UCSD-AML1 (cell line): Measurements from ENCODE around the gene FGF13.

ENCODE experiments used
- DNase-seq: peaks from one replicate; lab custom pipeline; 2025; ENCODE audit not compliant: unreplicated experiment; lab: John Stamatoyannopoulos, UW

Gene FGF13

DNA sequence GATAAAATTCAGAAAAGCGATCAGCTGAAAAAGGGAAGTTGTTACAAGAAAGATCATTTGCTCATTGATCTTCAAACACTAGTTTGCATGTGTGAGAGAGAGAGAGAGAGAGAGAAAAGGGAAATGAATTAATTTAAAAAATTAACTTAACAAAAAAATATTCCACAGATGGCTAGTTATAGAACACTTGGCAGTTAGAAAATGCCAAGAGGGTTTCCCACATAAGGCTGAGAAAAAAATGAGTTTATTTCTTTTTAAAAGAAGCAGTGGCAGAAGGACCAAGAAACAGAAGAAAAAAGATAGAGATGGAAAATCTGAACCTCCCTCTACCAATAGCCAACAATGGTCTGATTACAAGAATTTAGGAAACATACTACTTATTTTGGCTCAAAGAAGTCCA is 47.1 kb downstream of the FGF13 start:
- no peak for DNase-seq

DNA sequence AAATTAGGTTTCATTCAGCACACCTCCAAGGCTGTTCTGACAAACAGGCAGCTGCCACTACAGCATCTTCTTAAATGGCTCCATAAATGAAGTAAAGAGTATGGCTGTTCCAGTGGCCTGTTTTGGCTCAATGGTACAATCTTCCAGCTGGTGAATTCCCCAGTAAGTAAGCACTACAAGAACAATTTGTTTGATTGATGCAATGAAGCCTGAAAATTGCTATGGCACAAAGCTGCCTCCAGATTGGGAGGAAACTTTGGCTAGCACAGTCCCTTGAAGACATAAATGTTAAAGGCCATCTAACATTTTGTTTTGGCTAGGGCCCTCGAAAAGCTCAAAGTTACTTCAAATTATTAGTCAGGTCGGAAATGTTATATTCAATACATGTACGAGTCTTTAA is 47.5 kb downstream of the FGF13 start:
- DNase-seq: no peak

DNA sequence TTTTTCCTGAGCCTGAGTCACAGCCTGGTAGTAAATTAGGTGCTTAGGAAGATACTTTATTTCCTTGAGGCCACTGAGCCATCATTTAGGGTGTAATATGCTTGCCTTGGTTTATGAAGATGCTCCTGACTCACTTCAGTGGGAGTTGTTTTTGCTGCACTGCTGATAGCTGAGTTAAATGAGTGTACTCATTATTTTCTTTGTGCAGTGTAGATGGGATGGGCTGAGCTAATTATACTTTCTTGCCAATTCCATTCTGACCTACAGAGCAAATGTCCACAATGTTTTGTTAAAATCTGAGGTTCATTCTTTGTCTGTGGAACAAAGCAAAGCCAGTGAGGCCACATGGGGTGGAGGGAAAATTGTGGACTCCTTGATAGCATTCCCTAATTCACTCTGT is 60.0 kb downstream of the FGF13 start:
- DNase-seq: no peak

DNA sequence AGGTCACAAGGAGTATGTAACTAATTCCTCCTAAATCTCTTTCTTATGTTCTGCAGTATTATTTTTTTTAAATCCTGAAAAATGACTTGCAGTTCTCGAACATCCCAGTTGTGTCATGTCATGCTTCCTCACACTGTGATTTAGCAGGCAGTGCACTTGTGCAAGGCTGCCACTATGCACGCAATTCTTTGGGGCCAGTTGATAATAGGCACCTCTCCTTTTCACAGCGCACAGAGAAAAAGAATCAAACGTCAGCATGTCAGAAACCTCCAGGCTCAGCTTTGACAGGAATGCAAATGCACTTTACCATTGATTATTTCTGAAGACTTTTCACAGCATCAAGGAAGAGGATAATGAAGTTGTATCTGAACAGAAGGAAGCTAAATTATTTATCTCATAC is 62.9 kb downstream of the FGF13 start:
- DNase-seq: no peak

DNA sequence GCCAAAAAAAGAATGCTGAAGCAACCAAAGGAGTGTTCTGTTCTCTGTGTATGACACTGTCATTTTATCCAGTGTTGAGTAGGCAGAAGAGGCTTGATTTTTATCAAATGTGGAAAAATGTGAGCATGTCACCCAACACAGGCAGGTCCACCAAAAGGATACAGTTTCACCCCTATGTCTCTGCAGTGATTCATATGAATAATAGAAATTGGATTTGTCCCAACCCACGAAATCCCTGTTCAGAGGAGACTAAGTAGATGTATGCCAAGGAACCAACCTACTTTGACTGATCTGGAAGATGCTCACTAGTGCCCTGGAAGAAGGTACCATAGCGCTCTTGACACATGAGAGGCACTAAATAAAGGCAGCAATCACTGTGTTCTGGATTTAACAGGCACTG is 72.5 kb downstream of the FGF13 start:
- no peak for DNase-seq
